ENCODE measurements around the gene KSR1.

GRCh38 chr17:27502526-27503324, 46.5 kb downstream of the KSR1 start:
- TF ChIP-seq, protein P1, sequence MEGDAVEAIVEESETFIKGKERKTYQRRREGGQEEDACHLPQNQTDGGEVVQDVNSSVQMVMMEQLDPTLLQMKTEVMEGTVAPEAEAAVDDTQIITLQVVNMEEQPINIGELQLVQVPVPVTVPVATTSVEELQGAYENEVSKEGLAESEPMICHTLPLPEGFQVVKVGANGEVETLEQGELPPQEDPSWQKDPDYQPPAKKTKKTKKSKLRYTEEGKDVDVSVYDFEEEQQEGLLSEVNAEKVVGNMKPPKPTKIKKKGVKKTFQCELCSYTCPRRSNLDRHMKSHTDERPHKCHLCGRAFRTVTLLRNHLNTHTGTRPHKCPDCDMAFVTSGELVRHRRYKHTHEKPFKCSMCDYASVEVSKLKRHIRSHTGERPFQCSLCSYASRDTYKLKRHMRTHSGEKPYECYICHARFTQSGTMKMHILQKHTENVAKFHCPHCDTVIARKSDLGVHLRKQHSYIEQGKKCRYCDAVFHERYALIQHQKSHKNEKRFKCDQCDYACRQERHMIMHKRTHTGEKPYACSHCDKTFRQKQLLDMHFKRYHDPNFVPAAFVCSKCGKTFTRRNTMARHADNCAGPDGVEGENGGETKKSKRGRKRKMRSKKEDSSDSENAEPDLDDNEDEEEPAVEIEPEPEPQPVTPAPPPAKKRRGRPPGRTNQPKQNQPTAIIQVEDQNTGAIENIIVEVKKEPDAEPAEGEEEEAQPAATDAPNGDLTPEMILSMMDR (conservative IDR thresholded peaks at IDR 0.05) = no peak
- no peak for TF ChIP-seq ZFX (IDR thresholded peaks at IDR 0.05)
